Vagina (tissue), 2 donors: ENCODE measurements around the gene ASPDH.

Source experiments
- CTCF ChIP-seq, 3 experiments: fragments of 450-650 bp in 2 of 3; fragments of 200-600 bp in 1 of 3; sonication (generic) in 1 of 3; IDR thresholded peaks; one replicate each; pipeline ENCODE4 v1.5.1; 2017 to 2019; ENCODE audit warnings: antibody characterized with exemption in 3 of 3, mild to moderate bottlenecking in 2 of 3, moderate library complexity in 2 of 3
- POLR2A ChIP-seq, 2 donors: fragments of 450-650 bp; IDR thresholded peaks; one replicate each; pipeline ENCODE4 v1.6.1; 2017; ENCODE audit warnings: antibody characterized with exemption in 2 of 2, mild to moderate bottlenecking in 2 of 2, moderate library complexity in 2 of 2
- POLR2AphosphoS5 ChIP-seq, 2 donors: sonication (generic); formaldehyde crosslinking; IDR thresholded peaks; one replicate each; pipeline ENCODE4 v1.9.0; 2017; ENCODE audit warnings: antibody characterized with exemption in 2 of 2, mild to moderate bottlenecking in 2 of 2, low read depth in 1 of 2; ENCODE audit not compliant: insufficient read depth in 1 of 2

- TF ChIP-seq POLR2AphosphoS5 (IDR thresholded peaks at IDR 0.05; ENCODE audit: insufficient read depth in 1 of 2, low read depth in 1 of 2) (no peak), CTCF (IDR thresholded peaks at IDR 0.05) (no peak), POLR2A (IDR thresholded peaks at IDR 0.05) (no peak)
Measured at GRCh38 chr19:50466706-50467039, 47.0 kb downstream of the ASPDH start.
